GM12878 (cell line): ENCODE results near the gene LRRC61. TPM values are rescaled to one million over a fixed set of nuclear protein-coding genes. Genes with fewer than 3 reads are reported as not detected.
A peak's percentile ranks its signal among the peaks of the same experiment; 100 is the strongest.
"Not testable (repeated sequence)": the region's sequence is repeated elsewhere in the genome, so short reads cannot be mapped to it uniquely, and the experiment has no call there.

ENCODE experiments used
- ATAC-seq: fragments of 200-7000 bp; cut with Tn5 transposase; 3 replicates; pipeline ENCODE4 v1.9.1; 2020; ENCODE audit warnings: mild to moderate bottlenecking, moderate library complexity
- BruUV-seq: library from RNA; stranded (reverse); fragments of 400-500 nt; replicated peaks from 2 replicates; lab custom pipeline; 2021; lab: Mats Ljungman, UMichigan
- CTCF ChIA-PET: fragments of 300-600 bp; sonication (Branson Sonifier 250); formaldehyde crosslinking; extraction: SDS; loops from one replicate; lab custom pipeline; 2021; ENCODE audit warnings: inconsistent platforms; lab: Yijun Ruan, JAX
- POLR2A ChIA-PET: fragments of 350-600 bp; formaldehyde crosslinking; extraction: SDS; loops from one replicate; lab custom pipeline; 2021; ENCODE audit warnings: inconsistent platforms; lab: Charles Lee
- RAD21 ChIA-PET: fragments of 300-600 bp; sonication (Branson Sonifier 250); formaldehyde crosslinking; loops from one replicate; lab custom pipeline; 2023; ENCODE audit warnings: antibody characterized with exemption; ENCODE audit not compliant: unreplicated experiment; lab: Charles Lee
- SMC1A ChIA-PET: fragments of 300-600 bp; sonication (Branson Sonifier 250); formaldehyde crosslinking; loops from one replicate; lab custom pipeline; 2023; ENCODE audit not compliant: unreplicated experiment, uncharacterized antibody; lab: Charles Lee
- DNase-seq: peaks from one replicate; pipeline ENCODE4 v3.0.0-alpha.2; 2011; ENCODE audit warnings: low read depth, low spot score
- FAIRE-seq: peaks from 3 replicates; lab custom pipeline; 2011; peaks lifted over from hg19 to GRCh38; lab: Jason Lieb, UNC
- H2AFZ ChIP-seq: 2 replicates; pipeline ENCODE4 v1.6.0; 2011; ENCODE audit warnings: low read depth, low read length, control low read depth; ENCODE audit not compliant: control insufficient read depth
- H3K27ac ChIP-seq: 2 replicates; pipeline ENCODE4 v1.5.1; 2011; ENCODE audit warnings: control low read depth; ENCODE audit not compliant: control insufficient read depth, insufficient read depth
- H3K27me3 ChIP-seq, 2 experiments: replicated peaks in 1 of 2; 2 replicates each; pipeline versions ENCODE4 v1.6.0 to v1.6.1; 2011; ENCODE audit warnings: low read length in 1 of 2; ENCODE audit not compliant: control insufficient read depth in 2 of 2, insufficient read depth in 2 of 2
- H3K36me3 ChIP-seq, 2 experiments: 2 replicates each; pipeline ENCODE4 v1.5.1; 2011; ENCODE audit warnings: low read length in 1 of 2; ENCODE audit not compliant: control insufficient read depth in 2 of 2, insufficient read depth in 2 of 2
- H3K4me1 ChIP-seq: 2 replicates; pipeline ENCODE4 v1.6.1; 2011; ENCODE audit warnings: mild to moderate bottlenecking, low read length, moderate library complexity, mixed read lengths; ENCODE audit not compliant: control insufficient read depth, insufficient read depth
- H3K4me2 ChIP-seq: 2 replicates; pipeline ENCODE4 v1.6.0; 2011; ENCODE audit warnings: control low read depth; ENCODE audit not compliant: control insufficient read depth, insufficient read depth
- H3K4me3 ChIP-seq: fragments of 200-600 bp; sonication (generic); 2 replicates; pipeline ENCODE4 v1.5.1; 2016
- H3K79me2 ChIP-seq: 2 replicates; pipeline ENCODE4 v1.6.0; 2011; ENCODE audit warnings: low read length; ENCODE audit not compliant: control insufficient read depth, insufficient read depth
- H3K9ac ChIP-seq: 2 replicates; pipeline ENCODE4 v1.8.0; 2011; ENCODE audit warnings: low read length, control low read depth, mixed read lengths; ENCODE audit not compliant: control insufficient read depth, insufficient read depth
- H3K9me3 ChIP-seq: replicated peaks from 3 replicates; pipeline ENCODE4 v1.5.1; 2011; ENCODE audit warnings: mild to moderate bottlenecking, low read length; ENCODE audit not compliant: control insufficient read depth, insufficient read depth
- H4K20me1 ChIP-seq: 2 replicates; pipeline ENCODE4 v1.6.0; 2011; ENCODE audit not compliant: control insufficient read depth, insufficient read depth
- CTCF ChIP-seq, 3 experiments: IDR thresholded peaks in 2 of 3; conservative IDR thresholded peaks in 1 of 3; 2 replicates each; pipeline ENCODE4 v1.5.1; 2011; ENCODE audit warnings: low read depth in 3 of 3, low read length in 3 of 3, mild to moderate bottlenecking in 3 of 3, control low read depth in 2 of 3, moderate library complexity in 2 of 3, inconsistent platforms in 1 of 3, mixed read lengths in 1 of 3; ENCODE audit not compliant: control insufficient read depth in 2 of 3, insufficient read depth in 1 of 3; ENCODE audit errors: extremely low read depth in 1 of 3
- RAD21 ChIP-seq: IDR thresholded peaks from 2 replicates; pipeline ENCODE4 v1.6.1; 2011; ENCODE audit warnings: mild to moderate bottlenecking, low read depth, low read length, moderate library complexity; ENCODE audit not compliant: insufficient read depth
- WGBS: methylation state at CpG from one replicate; pipeline ENCODE4 v1.1.6; 2016; ENCODE audit warnings: low lambda C conversion rate; ENCODE audit not compliant: insufficient replicate concordance, insufficient coverage; ENCODE audit errors: missing lambda C conversion rate; 5-methylcytosine and 5-hydroxymethylcytosine counted together
- in situ Hi-C: fragments of 300-500 bp; cut with MboI; formaldehyde crosslinking; loops from 9 replicates; pipeline ENCODE4 v1.14.3; 2018; ENCODE audit warnings: mixed read lengths
- intact Hi-C: fragments of 100-400 bp; cut with micrococcal nuclease; formaldehyde crosslinking; loops from one replicate; pipeline ENCODE4 v1.14.2; 2022; ENCODE audit not compliant: unreplicated experiment
- polyA plus RNA-seq, 11 experiments: library from polyadenylated mRNA; depleted of rRNA in 4 of 11; unstranded in 6 of 11; stranded (reverse) in 5 of 11; fragments of >200 nt; fragmentation: Nextera tagmentation in 4 of 11; fragmentation: Illumina TruSeq in 1 of 11; extraction: Ambion mirVana in 4 of 11; extraction: Trizol in 1 of 11; gene quantifications; 1 replicate in 1 of 11; 2 replicates in 10 of 11; pipeline versions ENCODE4 v1.2.1 to v1.2.3, GENCODE V29; 2011 to 2016; ENCODE audit warnings: inconsistent platforms in 2 of 11, missing spikeins in 2 of 11, low read depth in 1 of 11
- total RNA-seq, 4 experiments: library from RNA; depleted of rRNA in 3 of 4; stranded (reverse); fragments of >200 nt in 3 of 4; fragmentation: Illumina TruSeq in 1 of 4; extraction: Trizol in 1 of 4; gene quantifications; 2 replicates each; pipeline versions ENCODE4 v1.2.1 to v1.2.3, GENCODE V29; 2013 to 2021

The LRRC61 gene
- total and polyA plus RNA-seq, 10 of the 15 experiments (the other 5 are each of a cell fraction or from before 2014, with no cell fraction given), result 1.4 to 54.2 (median 21.8) TPM

GRCh38 chr7:150276132-150276695 lies 46.9 kb upstream of the LRRC61 start:
- H3K79me2 ChIP-seq, POLR2A ChIA-PET, CTCF ChIA-PET, H3K9me3 ChIP-seq, RAD21 ChIA-PET, H3K4me2 ChIP-seq, H3K36me3 ChIP-seq, in situ Hi-C loops, H3K4me1 ChIP-seq, DNase-seq, H3K9ac ChIP-seq, H4K20me1 ChIP-seq, H3K27ac ChIP-seq, H3K4me3 ChIP-seq, H3K27me3 ChIP-seq, FAIRE-seq, BruUV-seq, H2AFZ ChIP-seq, SMC1A ChIA-PET: not testable (repeated sequence)
- intact Hi-C loops, result loop anchor here (10.0 kb wide), 1 partner anchor 221 kb away; no protein-coding TSS in a partner anchor
- peak; percentile 90 for ATAC-seq
- peak; percentile 40 to 55 (median 51); a peak in 5 of 6 replicates for TF ChIP-seq CTCF (IDR thresholded peaks at IDR 0.05 in 2 of 3, conservative IDR thresholded peaks at IDR 0.05 in 1 of 3; ENCODE audit: control insufficient read depth in 2 of 3, extremely low read depth in 1 of 3, insufficient read depth in 1 of 3, low read depth in 3 of 3, low read length in 3 of 3)
- peak; percentile 64 for TF ChIP-seq RAD21
- WGBS, result 43% methylated on average over 6 of the region's 6 CpGs

- H3K4me1 ChIP-seq, RAD21 ChIA-PET, H2AFZ ChIP-seq, DNase-seq, BruUV-seq, in situ Hi-C loops, H3K79me2 ChIP-seq, CTCF ChIA-PET, H3K27me3 ChIP-seq, H3K4me2 ChIP-seq, H3K27ac ChIP-seq, H3K36me3 ChIP-seq, POLR2A ChIA-PET, H3K9me3 ChIP-seq, SMC1A ChIA-PET, H4K20me1 ChIP-seq, FAIRE-seq, H3K9ac ChIP-seq, ATAC-seq, H3K4me3 ChIP-seq: not testable (repeated sequence)
- WGBS, result 68% methylated on average over 10 of the region's 11 CpGs
- intact Hi-C loops, result loop anchor here (10.0 kb wide), 1 partner anchor 224 kb away; no protein-coding TSS in a partner anchor
Measured at GRCh38 chr7:150278383-150278782, 44.8 kb upstream of the LRRC61 start.

GRCh38 chr7:150281681-150282403 lies 41.3 kb upstream of the LRRC61 start:
- CTCF ChIA-PET, SMC1A ChIA-PET, H3K4me1 ChIP-seq, in situ Hi-C loops, H3K4me3 ChIP-seq, H3K27me3 ChIP-seq, H3K79me2 ChIP-seq, H3K4me2 ChIP-seq, H3K36me3 ChIP-seq, intact Hi-C loops, ATAC-seq, H3K27ac ChIP-seq, DNase-seq, H3K9me3 ChIP-seq, FAIRE-seq, BruUV-seq, H4K20me1 ChIP-seq, RAD21 ChIA-PET, POLR2A ChIA-PET, H3K9ac ChIP-seq, H2AFZ ChIP-seq: not testable (repeated sequence)
- 91% methylated on average over 11 of the region's 25 CpGs for WGBS
